Activated B cell treated with CpG ODN at 0.5 μM for 24 hours (primary cell): Measurements from ENCODE around the gene CTCF. TPM values are rescaled to one million over a fixed set of nuclear protein-coding genes. Genes with fewer than 3 reads are reported as not detected.

Experiments
- ATAC-seq: fragments of 200-7000 bp; cut with Tn5 transposase; one replicate; pipeline ENCODE4 v1.10.0; 2021; ENCODE audit warnings: low read depth, mild to moderate bottlenecking, moderate library complexity
- CTCF ChIA-PET: fragments of 350-600 bp; sonication (Branson Sonifier 250); formaldehyde crosslinking; loops from one replicate; lab custom pipeline; 2021; ENCODE audit warnings: antibody characterized with exemption; lab: Charles Lee
- POLR2A ChIA-PET: fragments of 350-600 bp; sonication (Branson Sonifier 250); formaldehyde crosslinking; loops from one replicate; lab custom pipeline; 2021; ENCODE audit warnings: antibody characterized with exemption; lab: Charles Lee
- DNase-seq: peaks from one replicate; pipeline ENCODE4 v3.0.0; 2022
- H3K27ac Mint-ChIP-seq: one replicate; pipeline ENCODE4 v1.8.0; 2020; ENCODE audit warnings: mixed read lengths
- H3K27me3 Mint-ChIP-seq: one replicate; pipeline ENCODE4 v1.8.0; 2021; ENCODE audit warnings: mixed read lengths
- H3K36me3 Mint-ChIP-seq: one replicate; pipeline ENCODE4 v1.8.0; 2021; ENCODE audit warnings: low read depth, mixed read lengths
- H3K4me1 Mint-ChIP-seq: one replicate; pipeline ENCODE4 v1.8.0; 2021; ENCODE audit warnings: mixed read lengths
- H3K4me3 Mint-ChIP-seq: one replicate; pipeline ENCODE4 v1.8.0; 2020; ENCODE audit warnings: mild to moderate bottlenecking, mixed read lengths
- H3K9me3 Mint-ChIP-seq: one replicate; pipeline ENCODE4 v1.8.0; 2020; ENCODE audit warnings: mixed read lengths
- CTCF ChIP-seq: fragments of 200-600 bp; IDR thresholded peaks from one replicate; pipeline ENCODE4 v1.8.0; 2022; ENCODE audit warnings: antibody characterized with exemption, mild to moderate bottlenecking
- intact Hi-C: fragments of 100-400 bp; cut with micrococcal nuclease; formaldehyde crosslinking; loops from one replicate; pipeline ENCODE4 v1.15.1; 2024
- total RNA-seq: library from RNA; stranded (reverse); gene quantifications from 2 replicates; pipeline ENCODE4 v1.2.3, GENCODE V29; 2022

The CTCF gene
- total RNA-seq, 1 donor from 2014 or later, result 59.6 TPM

- Mint-ChIP-seq H3K27me3 (no peaks in the 10 kb centered on the region), H3K9me3 (no peaks in the 10 kb centered on the region), H3K36me3 (peaks cover 61% of the 10 kb centered on the region), H3K4me3 (no peak overlapping the region), H3K4me1 (no peaks in the 10 kb centered on the region), H3K27ac (no peak overlapping the region)
- DNase-seq (no peak), ATAC-seq (no peak)
- intact Hi-C loops, result no loop called here
- ChIA-PET POLR2A (no interaction called here), CTCF (no interaction called here)
- TF ChIP-seq CTCF, result no peak
Measured at GRCh38 chr16:67636713-67637112, 74.4 kb downstream of the CTCF start.

GRCh38 chr16:67637625-67638024 lies 75.3 kb downstream of the CTCF start:
- H3K4me1 Mint-ChIP-seq, result no peaks in the 10 kb centered on the region
- H3K4me3 Mint-ChIP-seq, result no peak overlapping the region
- peaks cover 52% of the 10 kb centered on the region for H3K36me3 Mint-ChIP-seq
- H3K27me3 Mint-ChIP-seq, result no peaks in the 10 kb centered on the region
- ATAC-seq (no peak), DNase-seq (no peak)
- intact Hi-C loops, result no loop called here
- CTCF ChIA-PET, result no interaction called here
- no peaks in the 10 kb centered on the region for H3K9me3 Mint-ChIP-seq
- H3K27ac Mint-ChIP-seq, result no peak overlapping the region
- POLR2A ChIA-PET, result interaction anchor here (0.6 kb wide), 1 partner anchor 357 kb away, joined by 3 read pairs; no protein-coding TSS in a partner anchor
- no peak for TF ChIP-seq CTCF

- intact Hi-C loops, result no loop called here
- H3K36me3 Mint-ChIP-seq, result peaks cover 31% of the 10 kb centered on the region
- ChIA-PET POLR2A (interaction anchor here (0.6 to 4.5 kb wide), 4 partner anchors 52 to 121 kb away, joined by 3 to 58 read pairs (median 4); partner anchors contain the start of gene CTCF), CTCF (interaction anchor here (2.3 to 4.5 kb wide), 2 partner anchors 95 to 121 kb away, joined by 10 to 113 read pairs; no protein-coding TSS in a partner anchor)
- H3K4me3 Mint-ChIP-seq, result no peak overlapping the region
- ATAC-seq (no peak), DNase-seq (no peak)
- no peaks in the 10 kb centered on the region for H3K27me3 Mint-ChIP-seq
- H3K9me3 Mint-ChIP-seq, result no peaks in the 10 kb centered on the region
- no peak for TF ChIP-seq CTCF
- peaks cover 17% of the 10 kb centered on the region for H3K4me1 Mint-ChIP-seq
- H3K27ac Mint-ChIP-seq, result no peak overlapping the region
Measured at GRCh38 chr16:67641779-67642708, 79.7 kb downstream of the CTCF start.

GRCh38 chr16:67644038-67644437 lies 81.7 kb downstream of the CTCF start:
- intact Hi-C loops, result loop anchor here (1.0 kb wide), 2 partner anchors 97 to 150 kb away; no protein-coding TSS in a partner anchor
- no peak for ATAC-seq
- H3K4me3 Mint-ChIP-seq, result peak overlapping the region; percentile 60
- H3K27me3 Mint-ChIP-seq, result no peaks in the 10 kb centered on the region
- peaks cover 17% of the 10 kb centered on the region for H3K4me1 Mint-ChIP-seq
- DNase-seq, result no peak
- CTCF ChIA-PET, result interaction anchor here (0.9 to 4.5 kb wide), 18 partner anchors 14 to 164 kb away, joined by 3 to 113 read pairs (median 8); partner anchors contain the start of genes ACD, ATP6V0D1, C16orf86 and CTCF
- peak overlapping the region; percentile 82 for H3K27ac Mint-ChIP-seq
- H3K36me3 Mint-ChIP-seq, result peaks cover 23% of the 10 kb centered on the region
- no peak for TF ChIP-seq CTCF
- H3K9me3 Mint-ChIP-seq, result no peaks in the 10 kb centered on the region
- POLR2A ChIA-PET, result interaction anchor here (0.9 to 4.9 kb wide), 11 partner anchors 15 to 155 kb away, joined by 3 to 58 read pairs (median 12); partner anchors contain the start of genes ACD, C16orf86, CTCF and ENKD1
